H1 (cell line): ENCODE data around the gene LHFPL3. TPM values are rescaled to one million over a fixed set of nuclear protein-coding genes. Genes with fewer than 3 reads are reported as not detected.

Experiments used
- CHD1 ChIP-seq: IDR thresholded peaks from 2 replicates; pipeline ENCODE4 v1.6.1; 2012; ENCODE audit warnings: low read depth, low read length, improper control_type of control experiment
- polyA plus RNA-seq, 7 experiments: library from polyadenylated mRNA; depleted of rRNA in 3 of 7; stranded (reverse) in 5 of 7; unstranded in 2 of 7; fragments of >200 nt in 5 of 7; fragments of 200-250 nt in 2 of 7; gene quantifications; 1 replicate in 5 of 7; 2 replicates in 1 of 7; 4 replicates in 1 of 7; pipeline versions ENCODE4 v1.2.1 to v1.2.3, GENCODE V29; 2011 to 2013; ENCODE audit warnings: missing spikeins in 2 of 7, mixed read lengths in 2 of 7
- total RNA-seq: library from RNA; stranded (reverse); fragmentation: NEBNext Ultra II Directional; extraction: Animal tissue kit (Norgen Biotek cat#: 25700); gene quantifications from 2 replicates; pipeline ENCODE4 v1.2.1, GENCODE V29; 2021

The LHFPL3 gene
- total and polyA plus RNA-seq, 2 of the 8 experiments (the other 6 are each of a cell fraction or from before 2014, with no cell fraction given), result 0.24 to 0.50 TPM

GRCh38 chr7:104767113-104767512 is 438.7 kb downstream of the LHFPL3 start (continued):
- TF ChIP-seq CHD1, result no peak
